ENCODE measurements around the gene ERC1.
A peak's percentile ranks its signal among the peaks of the same experiment; 100 is the strongest.

The ERC1 gene

DNA sequence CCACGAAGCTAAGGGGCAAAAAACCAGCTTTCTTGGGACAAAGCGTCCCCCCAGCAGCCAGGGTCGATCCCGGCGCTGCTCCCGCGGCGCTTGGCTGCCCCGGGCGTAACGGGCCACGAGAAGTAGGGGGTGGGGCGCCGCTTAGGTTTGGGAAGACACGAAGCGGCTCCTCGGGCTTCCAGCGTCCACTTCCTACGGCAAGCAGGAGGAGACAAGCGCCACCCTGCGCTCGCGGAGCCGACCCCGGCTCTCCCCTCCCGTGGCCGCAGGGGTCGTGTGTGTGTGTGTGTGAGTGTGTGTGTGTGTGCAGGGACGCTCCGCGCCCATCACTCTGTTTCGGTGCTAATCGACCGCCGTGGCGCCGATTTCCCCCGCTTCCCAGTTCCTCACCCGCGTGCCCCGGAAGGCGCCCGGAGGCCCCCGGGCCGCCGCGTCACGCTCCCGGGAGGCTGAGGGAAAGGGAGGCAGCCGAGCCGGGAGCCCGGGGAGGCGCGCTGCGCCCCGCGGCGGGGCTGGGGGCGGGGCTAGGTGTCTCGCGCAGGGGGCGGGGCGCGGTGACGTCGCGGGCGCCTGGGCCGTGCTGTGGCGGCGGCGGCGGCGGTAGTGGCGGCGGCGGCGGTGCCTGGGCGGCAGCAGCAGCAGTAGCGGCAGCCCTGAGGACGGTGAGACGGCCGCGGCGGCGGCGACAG is at the start of gene ERC1:
ERC1 (plus strand) TSS at position 563 of the 689 bp plus-strand sequence. CDS start 36,681 bp downstream, outside the sequence.
- DNase-seq = peak; percentile 64

DNA sequence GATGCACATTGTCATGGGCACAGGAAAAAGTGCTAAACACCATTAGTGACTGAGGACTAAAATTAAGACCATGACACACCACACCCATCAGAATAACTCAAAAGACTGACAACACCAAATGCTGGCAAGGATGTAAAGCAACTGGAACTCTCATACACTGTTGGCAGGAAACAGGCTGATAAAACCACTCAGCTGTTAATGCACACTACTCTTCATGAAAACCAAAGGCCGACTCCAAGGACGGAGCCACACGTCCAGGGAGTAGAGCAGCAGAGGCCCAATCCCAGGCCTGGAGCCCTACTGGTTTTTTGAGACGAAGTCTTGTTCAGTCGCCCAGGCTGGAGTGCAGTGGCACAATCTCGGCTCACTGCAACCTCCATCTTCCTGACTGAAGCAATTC is 48.0 kb upstream of the ERC1 start:
- DNase-seq = no peak

DNA sequence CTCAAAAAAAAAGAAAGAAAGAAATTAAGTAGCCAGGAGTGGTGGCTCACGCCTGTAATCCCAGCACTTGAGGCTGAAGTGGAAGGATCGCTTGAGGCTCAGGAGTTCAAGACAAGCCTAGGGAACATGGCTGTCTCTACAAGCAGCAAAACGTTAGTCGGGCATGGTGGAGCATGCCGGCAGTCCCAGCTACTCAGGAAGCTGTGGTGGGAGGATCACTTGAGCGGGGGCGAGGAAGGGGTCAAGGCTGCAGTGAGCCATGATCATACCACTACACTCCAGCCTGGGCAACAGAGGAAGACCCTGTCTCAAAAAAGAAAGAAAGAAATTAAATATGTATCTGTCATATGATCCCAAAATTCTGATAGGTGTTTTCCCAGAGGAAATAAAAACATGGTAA is 46.8 kb upstream of the ERC1 start:
- DNase-seq = no peak

DNA sequence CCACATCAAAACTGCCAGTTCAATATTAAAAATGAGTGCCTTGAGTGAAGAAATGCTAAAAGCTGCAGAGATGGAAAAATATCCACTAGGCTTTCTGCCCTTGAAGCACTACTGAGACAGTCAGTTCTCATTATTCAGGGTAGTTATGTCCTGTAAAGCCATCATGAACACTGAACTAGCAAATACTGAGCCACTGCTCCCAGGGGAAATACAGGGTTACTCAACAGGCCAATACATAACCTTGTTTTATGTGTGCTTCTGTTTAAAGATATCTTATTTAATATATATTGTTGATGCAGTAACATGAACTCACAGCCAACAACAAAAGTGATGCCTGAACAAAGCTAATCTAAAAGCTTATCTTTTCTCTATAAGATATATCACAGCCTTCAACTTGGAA is 44.8 kb upstream of the ERC1 start:
- DNase-seq = peak; percentile 18

DNA sequence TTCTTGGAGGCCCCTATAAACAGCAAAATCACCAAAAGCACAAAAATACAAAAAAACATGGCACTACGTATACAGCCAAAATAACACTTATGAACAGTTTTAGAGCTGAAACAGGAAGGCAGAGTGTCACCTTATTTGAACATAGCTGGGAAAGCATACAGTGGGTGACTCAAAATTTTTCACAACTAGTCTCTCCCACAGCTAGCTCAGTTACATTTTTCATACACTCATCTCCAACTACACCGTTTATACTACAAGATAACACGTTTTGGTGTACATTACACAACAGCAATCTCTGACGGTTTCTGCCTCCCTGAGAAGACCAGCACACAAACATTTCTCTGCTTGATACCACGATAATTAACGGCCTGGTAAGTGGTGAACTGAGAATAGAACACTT is 44.4 kb upstream of the ERC1 start:
- DNase-seq = no peak

DNA sequence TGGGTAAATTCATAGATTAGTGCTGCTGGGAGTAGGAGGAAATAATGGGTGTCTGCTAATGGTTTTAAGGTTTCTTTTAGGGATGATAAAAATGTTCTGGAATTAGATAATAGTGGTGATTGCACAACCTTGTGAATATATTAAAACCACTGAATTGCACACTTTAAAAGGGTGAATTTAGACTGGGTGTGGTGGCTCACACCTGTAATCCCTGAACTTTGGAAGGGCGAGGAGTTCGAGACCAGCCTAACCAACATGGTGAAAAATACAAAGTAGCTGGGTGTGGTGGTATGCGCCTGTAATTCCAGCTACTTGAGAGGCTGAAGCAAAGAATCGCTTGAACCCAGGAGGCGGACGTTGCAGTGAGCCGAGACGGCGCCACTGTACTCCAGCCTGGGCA is 42.8 kb upstream of the ERC1 start:
- DNase-seq = no peak

DNA sequence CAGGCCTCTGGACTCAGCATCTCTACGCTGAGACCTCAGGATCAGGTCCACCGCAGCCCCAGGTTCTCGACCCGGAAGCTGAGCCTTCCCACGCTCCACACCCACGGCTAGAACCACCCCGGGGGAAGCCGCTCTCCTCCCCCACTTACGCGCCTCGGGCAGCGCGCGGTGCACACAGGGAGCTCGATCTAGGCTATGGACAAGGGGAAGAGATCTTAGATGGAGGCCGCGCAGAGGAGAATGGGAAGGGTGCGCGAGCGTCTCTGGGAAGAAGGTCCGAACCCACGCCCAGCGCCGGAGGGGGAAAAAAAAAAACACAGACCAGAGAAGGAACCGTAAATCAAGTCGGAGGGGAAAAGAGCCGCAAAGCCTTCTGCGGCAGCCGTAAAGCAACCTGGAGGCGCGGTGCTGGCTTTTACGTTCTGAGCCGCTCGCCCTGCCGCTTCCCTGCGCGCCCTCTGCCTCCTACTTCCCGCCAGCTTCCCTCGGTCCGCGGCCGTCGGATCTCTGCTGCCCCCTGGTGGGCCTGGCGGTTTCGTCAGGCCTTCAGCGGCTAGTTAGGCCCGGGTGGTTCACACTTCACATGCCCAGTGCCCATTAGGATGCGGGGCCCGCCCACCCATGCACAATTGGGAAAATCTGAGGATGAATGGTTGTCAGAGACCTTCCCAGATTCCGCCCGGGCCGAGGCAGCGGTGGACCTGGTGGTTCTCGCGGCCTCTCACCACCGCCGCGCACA is 41.4 kb upstream of the ERC1 start, which contains the start of gene RAD52:
RAD52 (minus strand) TSS at position 242 of the 739 bp plus-strand sequence. CDS start 16,636 bp downstream, outside the sequence.
- peak; percentile 98 for DNase-seq

DNA sequence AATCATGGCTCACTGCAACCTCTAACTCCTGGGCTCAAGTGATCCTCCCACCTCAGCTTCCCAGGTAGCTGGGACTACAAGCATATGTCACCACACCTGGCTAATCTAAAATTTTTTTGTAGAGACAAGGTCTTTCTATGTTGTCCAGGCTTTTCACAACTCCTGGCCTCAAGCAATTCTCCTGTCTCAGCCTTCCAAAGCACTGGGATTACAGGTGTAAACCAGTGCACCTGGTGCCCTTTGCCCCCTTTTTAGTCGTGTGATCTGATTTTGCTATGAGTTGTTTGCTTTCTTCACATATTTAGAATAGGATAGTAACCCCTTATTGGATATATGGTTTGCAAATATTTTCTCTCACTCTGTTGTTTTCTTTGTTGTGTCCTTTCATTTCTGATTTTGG is 39.8 kb upstream of the ERC1 start:
- no peak for DNase-seq

DNA sequence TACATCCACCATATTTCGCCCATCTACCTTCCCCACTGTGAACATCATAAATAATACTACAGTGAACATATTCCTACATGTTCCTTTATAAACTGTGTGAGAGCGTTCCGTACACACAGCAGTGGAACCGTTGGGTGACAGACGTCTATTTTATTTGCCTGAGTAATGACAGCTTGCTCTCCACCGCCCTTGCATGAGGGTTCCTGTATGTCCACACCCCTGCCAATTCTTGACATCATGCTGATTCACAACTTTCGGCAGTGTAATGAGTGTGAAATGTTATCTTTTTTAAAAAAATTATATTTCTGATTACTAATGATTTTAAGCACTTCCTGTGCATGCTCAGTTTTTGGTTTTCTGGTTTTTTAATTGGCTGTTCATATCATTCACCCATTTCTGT is 37.2 kb upstream of the ERC1 start:
- DNase-seq = no peak

DNA sequence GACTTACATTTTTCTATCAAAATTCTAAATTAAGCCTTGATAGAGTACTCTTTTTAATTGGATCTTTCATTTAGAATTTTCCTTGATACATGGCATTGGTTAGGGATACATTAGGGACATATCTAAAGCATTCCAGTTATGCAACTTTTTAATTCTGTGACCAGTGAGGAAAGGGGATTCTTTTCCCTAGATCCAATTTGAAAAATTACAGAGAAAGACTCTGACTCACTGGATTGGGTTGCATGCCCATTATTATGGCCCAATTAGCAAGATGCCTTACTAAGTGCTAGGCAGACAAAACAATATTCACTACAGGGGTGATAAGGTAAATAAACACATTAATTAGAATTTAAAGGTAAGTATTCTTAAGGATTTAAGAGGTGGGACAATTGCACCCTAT is 36.3 kb upstream of the ERC1 start:
- no peak for DNase-seq

DNA sequence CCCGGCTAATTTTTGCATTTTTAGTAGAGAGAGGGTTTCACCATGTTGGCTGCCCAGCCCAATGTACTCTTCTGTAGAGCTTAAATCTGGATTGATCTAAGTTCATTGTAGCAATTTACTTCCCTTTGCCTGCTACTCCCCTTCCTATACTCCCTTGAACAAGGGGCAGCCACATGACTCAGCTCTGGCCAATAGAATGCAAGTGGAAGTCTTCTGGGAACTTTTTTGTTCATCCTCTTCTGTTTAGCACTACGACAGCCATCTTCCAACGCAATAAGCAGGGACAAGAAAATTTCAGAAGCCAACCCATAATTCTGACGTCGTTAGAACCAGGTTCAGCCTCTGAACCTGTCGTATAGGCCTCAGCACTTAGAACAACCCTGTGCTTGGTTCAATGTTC is 35.1 kb upstream of the ERC1 start:
- no peak for DNase-seq

DNA sequence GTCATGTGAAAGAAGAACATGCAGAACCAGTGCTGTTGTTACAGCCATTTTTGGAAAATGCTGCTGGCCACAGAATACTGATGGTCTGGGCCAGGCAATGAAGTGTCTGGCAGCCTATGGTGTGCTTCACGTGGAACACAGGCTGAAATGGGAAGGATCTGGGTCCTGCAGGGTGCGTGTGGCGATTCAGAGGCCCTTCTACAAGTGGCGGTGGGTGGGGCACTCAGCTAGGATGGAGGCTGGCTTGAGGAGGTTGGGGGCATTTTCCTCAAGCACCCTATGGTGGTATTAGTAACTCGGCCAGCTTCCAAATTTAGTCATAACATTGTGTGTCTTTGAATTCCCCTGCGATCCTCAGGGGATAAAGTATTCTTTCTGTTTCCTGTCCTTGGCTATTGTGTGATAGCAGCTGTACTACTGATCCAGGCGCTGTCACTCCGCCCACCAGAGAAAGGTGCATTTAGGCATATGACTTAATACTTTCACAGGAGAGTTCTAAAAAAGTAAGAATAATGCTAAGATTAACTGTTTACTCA is 32.4 kb upstream of the ERC1 start:
- DNase-seq = no peak

DNA sequence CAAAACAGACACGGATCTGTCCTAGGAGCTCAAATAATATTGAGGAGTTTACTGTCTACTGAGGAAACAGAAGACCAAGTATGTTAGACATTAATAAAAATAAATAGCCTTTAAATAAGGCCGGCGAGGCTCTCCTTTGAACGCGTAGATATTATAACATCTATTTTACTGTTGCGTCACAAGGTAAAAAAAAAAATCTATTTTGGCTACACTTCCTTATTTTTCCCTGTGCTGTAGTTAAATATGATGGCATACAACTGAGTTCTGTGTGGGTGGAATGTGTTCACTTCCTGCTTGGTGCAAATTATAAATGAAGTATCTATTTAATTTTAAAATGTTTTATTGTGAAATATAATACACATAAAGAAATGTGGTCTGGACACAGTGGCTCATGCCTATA is 24.3 kb upstream of the ERC1 start:
- DNase-seq = peak; percentile 30

DNA sequence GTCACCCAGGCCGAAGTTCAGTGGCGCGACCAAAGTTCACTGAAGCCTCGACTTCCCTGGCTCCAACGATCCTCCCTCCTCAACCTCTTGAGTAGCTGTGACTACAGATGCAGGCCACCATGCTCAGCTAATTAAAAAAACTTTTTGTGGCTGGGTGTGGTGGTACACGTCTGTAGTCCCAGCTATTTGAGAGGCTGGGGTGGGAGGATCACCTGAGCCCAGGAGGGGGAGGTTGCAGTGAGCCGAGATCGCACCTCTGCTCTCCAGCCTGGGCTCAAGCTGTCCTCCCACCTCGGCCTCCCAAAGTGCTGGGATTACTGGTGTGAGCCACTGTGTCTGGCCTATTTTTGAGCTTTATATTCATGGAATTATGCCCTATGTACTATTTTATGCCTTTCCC is 23.4 kb upstream of the ERC1 start:
- DNase-seq = no peak

DNA sequence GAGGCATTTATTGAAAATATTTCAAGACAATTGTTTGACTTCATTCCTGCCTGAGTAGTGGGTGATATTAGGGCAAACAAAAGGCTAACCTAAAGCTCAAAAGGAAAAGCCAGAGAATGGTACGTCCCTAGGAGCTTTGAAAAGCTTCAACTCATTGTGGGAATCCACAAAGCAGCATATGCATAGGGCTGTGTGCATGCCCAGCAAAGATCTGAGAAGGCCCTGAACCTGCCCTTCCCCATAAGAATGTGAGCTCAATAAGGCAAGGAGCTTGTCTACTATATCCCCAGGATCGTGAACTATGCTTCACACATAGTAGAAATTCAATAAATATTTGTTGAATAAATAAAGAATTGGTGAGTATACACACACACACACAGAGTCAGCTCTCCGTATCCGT is 22.5 kb upstream of the ERC1 start:
- no peak for DNase-seq

DNA sequence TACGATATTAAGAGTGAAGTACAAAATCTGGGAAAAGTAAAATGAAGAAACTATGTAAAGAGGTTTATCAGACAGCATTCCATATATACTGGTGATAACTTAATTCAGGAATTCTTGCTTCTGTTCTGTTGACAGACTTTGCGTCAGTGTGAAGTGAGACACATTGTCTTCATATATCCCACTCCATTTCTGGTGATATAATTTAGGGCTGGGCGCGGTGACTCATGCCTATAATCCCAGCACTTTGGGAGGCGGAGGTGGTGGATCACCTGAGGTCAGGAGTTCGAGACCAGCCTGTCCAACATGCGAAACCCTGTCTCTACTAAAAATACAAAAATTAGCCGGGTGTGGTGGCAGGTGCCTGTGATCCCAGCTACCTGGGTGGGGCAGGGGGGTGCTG is 21.2 kb upstream of the ERC1 start:
- DNase-seq = no peak

DNA sequence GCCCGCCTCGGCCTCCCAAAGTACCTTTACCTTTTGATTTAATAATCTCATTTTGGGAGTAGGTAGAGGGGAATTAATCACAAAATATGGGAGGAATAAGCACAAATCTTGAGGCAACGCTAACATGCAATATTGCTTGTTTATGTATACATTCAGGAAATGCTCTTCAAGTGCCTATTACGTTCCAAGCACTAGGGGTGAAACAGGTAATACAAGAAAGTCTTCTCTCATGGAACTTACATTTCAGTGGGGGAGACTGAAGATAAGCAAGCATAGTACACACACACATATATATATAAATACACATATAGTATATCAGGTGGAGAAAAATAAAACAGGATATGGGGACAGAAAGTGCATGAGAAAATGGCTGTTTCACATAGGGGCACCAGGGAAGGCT is 19.0 kb upstream of the ERC1 start:
- no peak for DNase-seq

DNA sequence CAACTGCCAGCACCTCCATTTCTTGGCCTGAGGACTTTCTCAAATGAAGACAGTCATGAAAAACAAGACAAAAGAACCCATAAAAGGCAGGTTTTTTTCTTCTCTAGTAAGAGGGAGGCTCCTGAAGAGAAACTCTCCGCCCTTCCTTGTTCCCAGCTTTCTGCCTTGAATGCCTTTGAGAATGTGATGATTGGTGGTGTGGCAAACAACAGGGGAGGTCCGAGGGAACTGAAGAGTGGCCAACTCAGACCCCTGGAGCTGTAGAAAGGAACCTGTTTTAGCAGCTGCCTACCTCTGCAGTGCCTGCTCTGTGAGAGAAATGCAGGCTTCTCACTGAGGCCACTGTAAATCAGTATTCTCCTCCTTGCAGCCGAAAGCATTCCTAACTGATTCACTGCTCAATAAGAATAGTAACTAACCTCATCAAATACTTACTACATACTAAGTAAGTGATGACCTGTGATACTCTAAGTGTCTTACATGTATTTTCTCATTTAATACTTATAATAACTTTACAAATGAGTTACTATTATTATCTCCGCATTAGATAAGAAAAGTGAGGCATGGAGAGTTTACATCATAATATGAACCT is 16.7 kb upstream of the ERC1 start:
- DNase-seq = no peak

DNA sequence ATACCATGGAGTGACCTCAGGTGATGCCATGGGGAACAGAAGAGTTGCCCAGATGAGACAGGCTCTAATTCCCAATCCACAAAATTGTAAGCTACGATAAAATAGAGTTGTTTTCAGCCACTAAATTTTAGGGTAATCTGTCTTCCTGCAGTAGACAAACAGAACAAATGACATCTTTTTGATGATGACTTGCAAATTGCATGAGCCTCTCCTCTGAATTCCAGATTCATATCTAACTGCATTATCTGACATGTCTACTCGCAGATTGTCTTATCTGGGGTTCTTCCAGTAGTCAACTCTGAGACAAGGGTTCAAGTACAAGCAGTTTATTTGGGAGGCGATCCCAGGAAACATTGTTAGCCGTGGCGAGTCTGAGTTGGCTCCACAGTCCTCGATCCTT is 14.4 kb upstream of the ERC1 start:
- DNase-seq = no peak

DNA sequence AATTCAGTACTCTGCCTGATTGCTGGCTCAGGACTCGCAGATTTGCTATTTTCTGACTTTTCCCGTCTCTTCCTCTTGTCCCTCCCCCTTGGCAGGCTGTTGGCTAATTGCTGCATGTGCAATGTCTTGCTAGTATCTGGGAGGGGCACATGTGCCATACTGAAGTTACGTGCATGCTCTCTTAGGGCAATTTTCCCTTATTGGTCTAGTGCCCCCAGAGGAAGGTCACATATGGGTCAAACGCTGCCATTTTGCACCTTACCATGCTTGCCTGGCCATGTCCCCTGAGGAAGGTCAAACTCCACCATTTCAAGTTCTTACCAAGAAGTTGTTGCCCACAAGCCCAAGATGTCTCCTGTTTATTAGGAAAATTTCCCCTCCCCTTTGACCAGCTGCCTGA is 13.9 kb upstream of the ERC1 start:
- no peak for DNase-seq

DNA sequence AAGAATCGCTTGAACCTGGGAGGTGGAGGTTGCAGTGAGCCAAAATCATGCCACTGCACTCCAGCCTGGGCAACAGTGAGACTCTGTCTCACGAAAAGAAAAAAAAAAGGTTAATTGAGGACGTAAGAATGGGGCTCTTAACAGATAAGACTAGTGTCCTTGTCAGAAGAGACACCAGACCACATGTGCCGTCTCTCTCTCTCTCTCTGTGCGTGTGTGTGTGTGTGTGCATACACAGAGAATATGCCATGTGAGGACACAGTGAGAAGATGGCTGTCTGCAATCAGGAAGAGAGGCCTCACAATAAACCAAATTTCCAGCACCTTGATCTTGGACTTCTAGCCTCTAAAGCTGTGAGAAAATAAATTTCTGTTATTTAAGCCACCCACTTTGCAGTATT is 11.7 kb upstream of the ERC1 start:
- DNase-seq = no peak

DNA sequence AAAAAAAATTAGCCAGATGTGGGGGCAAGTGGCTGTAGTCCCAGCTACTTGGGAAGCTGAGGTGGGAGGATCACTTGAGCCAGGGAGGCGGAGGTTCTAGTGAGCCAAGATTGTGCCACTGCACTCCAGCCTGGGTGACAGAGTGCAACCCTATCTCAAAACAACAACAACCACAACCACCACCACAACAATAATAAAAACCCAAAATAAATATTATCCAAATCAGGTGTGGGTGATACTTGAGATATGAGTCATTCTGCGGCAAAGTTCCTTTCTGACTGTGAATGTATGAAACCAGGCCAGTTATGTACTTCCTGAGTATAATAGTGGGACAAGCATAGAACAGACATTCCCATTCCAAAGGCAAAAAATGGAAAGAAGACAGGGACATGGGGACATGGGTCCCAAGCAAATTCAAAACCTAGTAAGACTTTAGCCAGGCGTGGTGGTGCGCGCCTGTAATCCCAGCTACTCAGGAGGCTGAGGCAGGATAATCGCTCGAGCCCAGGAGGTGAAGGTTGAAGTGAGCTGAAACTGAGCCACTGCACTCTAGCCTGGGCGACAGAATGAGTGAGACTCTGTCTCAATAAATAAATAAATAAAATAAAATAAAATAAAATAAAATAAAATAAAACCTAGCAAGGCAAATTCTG is 9.7 kb upstream of the ERC1 start:
- DNase-seq = no peak

DNA sequence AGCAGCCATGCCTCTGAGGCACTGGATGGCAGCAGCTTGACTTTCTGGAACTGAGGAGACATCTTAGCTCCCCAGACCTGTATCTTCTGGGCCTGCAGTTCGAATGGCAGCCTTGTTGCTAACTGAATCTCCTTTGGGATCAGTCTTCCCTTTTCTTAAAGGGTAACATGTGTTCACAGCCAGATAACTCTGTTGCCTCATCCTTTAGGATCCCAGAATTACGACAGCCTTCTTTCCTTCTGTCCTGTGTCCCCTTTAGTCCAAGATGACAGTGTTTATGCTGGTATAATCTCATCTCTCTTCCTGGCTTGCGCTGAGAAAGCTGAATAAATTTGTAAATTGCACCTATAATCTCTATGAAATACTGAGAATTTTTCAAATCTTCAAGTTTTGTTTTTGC is 9.1 kb upstream of the ERC1 start:
- DNase-seq = no peak

DNA sequence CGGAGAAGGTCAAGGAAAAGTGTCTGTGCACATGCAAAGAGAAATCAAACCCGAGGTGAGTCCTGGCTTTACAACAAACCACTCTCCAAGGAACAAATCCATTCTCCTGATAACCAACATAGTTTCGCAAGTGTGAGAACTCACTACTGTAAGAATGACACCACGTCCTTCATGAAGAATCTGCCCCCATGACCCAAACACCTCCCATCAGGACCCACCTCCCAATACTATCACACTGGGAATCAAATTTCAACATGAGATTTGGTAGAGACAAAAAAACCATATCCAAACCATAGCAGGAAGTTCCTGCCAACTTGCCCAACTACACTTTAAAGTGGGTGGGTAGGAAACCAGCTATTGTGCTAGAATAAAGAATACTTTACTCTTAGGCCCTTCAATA is 2.4 kb upstream of the ERC1 start:
- peak; percentile 45 for DNase-seq
